HFFc6 (cell line): ENCODE measurements around the gene BOLL. TPM values are rescaled to one million over a fixed set of nuclear protein-coding genes. Genes with fewer than 3 reads are reported as not detected.

Source experiments
- DNase-seq: peaks from one replicate; pipeline ENCODE4 v3.0.0-alpha.2; 2018
- H3K27ac Mint-ChIP-seq: 2 replicates; pipeline ENCODE4 v1.8.0; 2020; ENCODE audit warnings: mild to moderate bottlenecking, mixed read lengths
- H3K27me3 Mint-ChIP-seq: 2 replicates; pipeline ENCODE4 v1.8.0; 2021; ENCODE audit warnings: mild to moderate bottlenecking, moderate library complexity, mixed read lengths; ENCODE audit not compliant: insufficient read depth
- H3K36me3 Mint-ChIP-seq: 2 replicates; pipeline ENCODE4 v1.8.0; 2021; ENCODE audit warnings: low read depth, mixed read lengths
- H3K4me1 Mint-ChIP-seq: 2 replicates; pipeline ENCODE4 v1.8.0; 2020; ENCODE audit warnings: low read depth, mixed read lengths
- H3K4me3 Mint-ChIP-seq: 2 replicates; pipeline ENCODE4 v1.8.0; 2020; ENCODE audit warnings: mild to moderate bottlenecking, moderate library complexity, mixed read lengths
- H3K9me3 Mint-ChIP-seq: 2 replicates; pipeline ENCODE4 v1.8.0; 2020; ENCODE audit warnings: mild to moderate bottlenecking, mixed read lengths
- CTCF ChIP-seq: fragments of 200-600 bp; sonication (generic); IDR thresholded peaks from 2 replicates; pipeline ENCODE4 v1.5.0; 2021; ENCODE audit warnings: antibody characterized with exemption, mild to moderate bottlenecking
- total RNA-seq, 6 experiments: library from RNA; stranded (reverse); fragmentation: NEBNext Ultra II Directional; extraction: Animal tissue kit (Norgen Biotek cat#: 25700); gene quantifications; 2 replicates in 1 of 6; 3 replicates in 5 of 6; pipeline ENCODE4 v1.2.3, GENCODE V29; 2021

Gene BOLL
- total RNA-seq, 6 experiments from 2014 or later = not detected

DNA sequence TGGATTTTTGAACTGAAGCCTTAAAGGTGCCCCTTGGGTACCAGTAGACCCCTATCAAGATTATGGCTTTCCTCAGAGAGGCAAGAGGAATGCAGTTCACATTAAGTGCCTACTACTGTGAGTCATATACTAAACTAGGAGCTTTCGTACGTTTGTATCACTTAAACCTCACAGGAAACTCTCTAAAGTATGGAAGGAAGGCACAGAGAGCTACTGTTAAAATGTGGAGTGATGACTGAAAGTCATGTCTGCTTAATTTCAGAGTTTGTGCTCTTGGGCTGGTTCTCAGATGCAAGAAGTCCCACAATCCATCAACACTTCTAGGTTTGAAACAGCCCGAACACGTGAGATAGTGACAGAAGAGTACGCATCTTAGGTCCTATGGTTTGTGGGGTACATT, 23.9 kb upstream of the BOLL start:
- H3K4me1 Mint-ChIP-seq = peaks cover 3% of the 10 kb centered on the region
- no peak overlapping the region for H3K27ac Mint-ChIP-seq
- TF ChIP-seq CTCF = no peak
- peaks cover 16% of the 10 kb centered on the region for H3K27me3 Mint-ChIP-seq
- no peak for DNase-seq
- H3K36me3 Mint-ChIP-seq = no peaks in the 10 kb centered on the region
- H3K9me3 Mint-ChIP-seq = no peaks in the 10 kb centered on the region
- no peak overlapping the region for H3K4me3 Mint-ChIP-seq

GRCh38 chr2:197805715-197806633, 20.9 kb upstream of the BOLL start:
- Mint-ChIP-seq H3K4me3 (peak overlapping the region; percentile 77), H3K27ac (no peak overlapping the region), H3K27me3 (peaks cover 19% of the 10 kb centered on the region), H3K9me3 (no peaks in the 10 kb centered on the region), H3K4me1 (peaks cover 8% of the 10 kb centered on the region), H3K36me3 (no peaks in the 10 kb centered on the region)
- DNase-seq = no peak
- TF ChIP-seq CTCF = no peak

GRCh38 chr2:197804758-197805714, 19.9 kb upstream of the BOLL start:
- no peak for DNase-seq

DNA sequence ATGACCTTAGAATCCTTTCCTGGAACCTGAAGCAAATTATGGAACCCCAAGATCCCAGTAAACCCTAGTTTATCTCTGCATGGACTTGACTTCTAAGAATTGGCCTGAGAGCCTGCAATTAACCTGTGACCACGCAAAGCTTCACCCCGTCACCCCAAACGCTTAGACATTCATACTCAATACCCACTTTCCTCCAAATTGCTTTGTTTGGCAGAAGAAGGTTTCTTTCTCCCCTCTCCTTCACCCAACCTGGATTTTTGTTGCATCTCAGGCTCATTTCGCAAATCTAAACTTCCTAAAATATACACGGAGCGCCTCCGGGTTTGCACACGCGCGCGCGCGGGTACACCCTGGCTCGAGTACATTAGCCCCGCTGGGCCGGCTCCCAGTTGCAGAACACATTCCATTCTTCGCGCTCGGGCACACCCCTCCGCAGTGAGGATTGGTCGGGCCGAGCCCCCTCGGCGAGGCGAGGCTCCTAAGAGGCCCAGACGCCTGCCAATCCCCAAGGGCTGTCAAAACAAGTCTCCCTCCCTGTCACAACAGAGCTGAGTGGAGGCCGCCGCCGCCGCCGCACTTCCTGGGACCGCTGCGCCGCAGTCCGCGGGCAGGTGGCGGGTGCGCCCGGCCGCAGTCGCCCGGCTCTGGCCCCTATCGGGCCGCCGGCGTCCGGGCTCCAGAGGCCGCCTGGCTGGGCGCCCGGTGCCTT, 19.1 kb upstream of the BOLL start, which contains the start of gene PLCL1:
TSS of gene PLCL1 (plus strand) at position 545 of the 709 bp plus-strand sequence.
- Mint-ChIP-seq H3K36me3 (no peaks in the 10 kb centered on the region), H3K27me3 (peaks cover 19% of the 10 kb centered on the region), H3K27ac (no peak within 1 kb of the TSS), H3K4me1 (peaks cover 8% of the 10 kb centered on the region), H3K4me3 (peak within 1 kb of the TSS; percentile 89), H3K9me3 (no peaks in the 10 kb centered on the region)
- peak; percentile 88 for DNase-seq
- no peak for TF ChIP-seq CTCF

More at GRCh38 chr2:197804758-197805714, 19.9 kb upstream of the BOLL start:
- H3K27me3 Mint-ChIP-seq = peaks cover 19% of the 10 kb centered on the region
- H3K27ac Mint-ChIP-seq = no peak overlapping the region
- peak; percentile 6; the same call in 1 of the 2 replicates for TF ChIP-seq CTCF
- no peaks in the 10 kb centered on the region for H3K9me3 Mint-ChIP-seq
- H3K4me1 Mint-ChIP-seq = peaks cover 8% of the 10 kb centered on the region
- peak overlapping the region; percentile 89 for H3K4me3 Mint-ChIP-seq
- H3K36me3 Mint-ChIP-seq = no peaks in the 10 kb centered on the region

DNA sequence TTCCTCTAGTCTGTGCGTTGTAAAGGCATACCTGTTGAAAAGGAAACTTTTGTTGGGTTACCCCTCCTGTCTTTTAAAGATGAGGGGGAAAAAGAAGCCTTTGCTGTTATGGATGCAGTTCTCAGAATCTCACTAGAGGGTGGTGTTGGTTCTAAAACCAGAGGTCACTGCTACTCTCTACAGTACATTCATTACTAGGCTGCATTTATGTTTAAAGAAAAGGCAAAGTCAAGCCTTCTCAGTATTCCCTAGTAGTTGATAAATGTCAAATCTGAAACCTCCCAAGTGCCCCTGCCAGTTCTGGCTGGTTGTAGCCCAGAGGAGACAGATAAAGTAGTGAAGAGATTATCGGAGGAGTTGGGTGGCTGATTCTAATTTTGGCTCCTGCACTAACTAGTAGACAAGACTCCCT, 17.9 kb upstream of the BOLL start:
- DNase-seq = peak; percentile 49
- no peak overlapping the region for H3K4me3 Mint-ChIP-seq
- no peaks in the 10 kb centered on the region for H3K36me3 Mint-ChIP-seq
- H3K27me3 Mint-ChIP-seq = peaks cover 19% of the 10 kb centered on the region
- no peaks in the 10 kb centered on the region for H3K9me3 Mint-ChIP-seq
- TF ChIP-seq CTCF = peak; percentile 81
- peaks cover 8% of the 10 kb centered on the region for H3K4me1 Mint-ChIP-seq
- no peak overlapping the region for H3K27ac Mint-ChIP-seq
